ENCODE results near the gene POLR3C. TPM values are rescaled to one million over a fixed set of nuclear protein-coding genes. Genes with fewer than 3 reads are reported as not detected.

Gene POLR3C
- total RNA-seq, 6 experiments from 2014 or later = 31.4 to 39.1 (median 35.1) TPM

DNA sequence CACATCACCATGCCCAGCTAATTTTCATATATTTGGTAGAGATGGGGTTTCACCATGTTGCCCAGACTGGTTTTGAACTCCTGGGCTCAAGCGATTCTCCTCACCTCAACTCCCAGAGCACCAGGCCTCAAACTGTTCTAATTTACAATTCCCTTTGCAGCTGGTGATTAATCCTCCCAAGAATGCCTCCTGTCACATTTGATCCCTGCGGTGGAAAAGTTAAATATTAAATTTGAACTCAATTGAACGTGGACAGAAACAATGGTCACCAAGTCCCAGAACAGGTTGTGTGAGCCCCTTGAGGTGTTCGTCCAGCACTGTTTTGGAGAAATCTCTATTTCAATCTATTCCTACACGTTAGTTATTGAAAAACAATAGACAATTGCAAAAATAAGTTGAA is 63.6 kb downstream of the POLR3C start:
- Mint-ChIP-seq H3K4me1 (ENCODE audit: low read depth) (peaks cover 44% of the 10 kb centered on the region), H3K27ac (no peak overlapping the region), H3K27me3 (ENCODE audit: insufficient read depth) (no peaks in the 10 kb centered on the region), H3K4me3 (no peak overlapping the region), H3K9me3 (no peaks in the 10 kb centered on the region), H3K36me3 (ENCODE audit: low read depth) (no peaks in the 10 kb centered on the region)
- no peak for DNase-seq
- TF ChIP-seq, protein P1, sequence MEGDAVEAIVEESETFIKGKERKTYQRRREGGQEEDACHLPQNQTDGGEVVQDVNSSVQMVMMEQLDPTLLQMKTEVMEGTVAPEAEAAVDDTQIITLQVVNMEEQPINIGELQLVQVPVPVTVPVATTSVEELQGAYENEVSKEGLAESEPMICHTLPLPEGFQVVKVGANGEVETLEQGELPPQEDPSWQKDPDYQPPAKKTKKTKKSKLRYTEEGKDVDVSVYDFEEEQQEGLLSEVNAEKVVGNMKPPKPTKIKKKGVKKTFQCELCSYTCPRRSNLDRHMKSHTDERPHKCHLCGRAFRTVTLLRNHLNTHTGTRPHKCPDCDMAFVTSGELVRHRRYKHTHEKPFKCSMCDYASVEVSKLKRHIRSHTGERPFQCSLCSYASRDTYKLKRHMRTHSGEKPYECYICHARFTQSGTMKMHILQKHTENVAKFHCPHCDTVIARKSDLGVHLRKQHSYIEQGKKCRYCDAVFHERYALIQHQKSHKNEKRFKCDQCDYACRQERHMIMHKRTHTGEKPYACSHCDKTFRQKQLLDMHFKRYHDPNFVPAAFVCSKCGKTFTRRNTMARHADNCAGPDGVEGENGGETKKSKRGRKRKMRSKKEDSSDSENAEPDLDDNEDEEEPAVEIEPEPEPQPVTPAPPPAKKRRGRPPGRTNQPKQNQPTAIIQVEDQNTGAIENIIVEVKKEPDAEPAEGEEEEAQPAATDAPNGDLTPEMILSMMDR (IDR thresholded peaks at IDR 0.05) = no peak

DNA sequence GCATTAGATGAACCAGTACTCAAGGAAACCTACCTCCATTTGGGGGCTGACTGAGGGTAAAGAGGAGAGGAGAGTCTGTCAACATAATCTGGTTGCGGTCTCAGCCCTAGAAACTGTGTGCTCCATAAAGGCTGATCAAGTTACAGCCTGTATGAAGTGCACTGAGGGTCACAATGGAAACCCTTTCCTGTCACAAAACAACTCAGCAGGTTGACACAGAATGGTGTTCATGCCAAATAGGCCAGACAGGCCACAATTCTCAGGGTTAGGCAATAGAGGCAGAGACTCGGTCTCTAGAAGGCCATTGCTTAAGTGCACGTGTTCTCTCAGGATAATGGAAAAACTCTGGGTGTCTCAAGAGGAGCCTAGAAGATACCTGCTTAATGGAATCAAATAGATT is 65.7 kb downstream of the POLR3C start:
- Mint-ChIP-seq H3K9me3 (no peaks in the 10 kb centered on the region), H3K27me3 (ENCODE audit: insufficient read depth) (no peaks in the 10 kb centered on the region), H3K4me1 (ENCODE audit: low read depth) (peaks cover 49% of the 10 kb centered on the region), H3K36me3 (ENCODE audit: low read depth) (no peaks in the 10 kb centered on the region), H3K27ac (no peak overlapping the region), H3K4me3 (no peak overlapping the region)
- no peak for DNase-seq
- TF ChIP-seq, protein P1 (IDR thresholded peaks at IDR 0.05) = no peak

DNA sequence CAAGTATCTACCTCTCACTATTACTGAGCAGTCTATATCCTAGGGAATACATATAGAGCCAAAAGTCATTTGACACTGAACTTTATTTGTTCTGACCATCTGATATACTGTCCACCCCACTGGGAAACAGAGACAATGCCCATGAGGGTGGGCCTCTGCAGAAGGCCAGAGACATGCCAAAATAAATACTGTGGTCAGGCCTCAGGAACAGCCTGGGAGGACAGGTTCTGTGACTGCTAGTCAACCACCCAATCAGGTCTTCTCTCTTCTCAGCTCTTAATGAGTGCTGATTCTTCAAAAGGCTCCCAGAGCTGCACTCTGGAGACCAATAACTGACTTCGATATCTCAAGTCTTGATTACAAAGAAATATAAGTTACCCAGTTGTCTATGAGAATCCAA is 67.1 kb downstream of the POLR3C start:
- Mint-ChIP-seq H3K9me3 (no peaks in the 10 kb centered on the region), H3K36me3 (ENCODE audit: low read depth) (no peaks in the 10 kb centered on the region), H3K4me1 (ENCODE audit: low read depth) (peaks cover 38% of the 10 kb centered on the region), H3K27ac (peak overlapping the region; percentile 100), H3K4me3 (no peak overlapping the region; the same call in 1 of the 2 replicates), H3K27me3 (ENCODE audit: insufficient read depth) (no peaks in the 10 kb centered on the region)
- TF ChIP-seq, protein P1 (IDR thresholded peaks at IDR 0.05) = no peak
- no peak for DNase-seq

DNA sequence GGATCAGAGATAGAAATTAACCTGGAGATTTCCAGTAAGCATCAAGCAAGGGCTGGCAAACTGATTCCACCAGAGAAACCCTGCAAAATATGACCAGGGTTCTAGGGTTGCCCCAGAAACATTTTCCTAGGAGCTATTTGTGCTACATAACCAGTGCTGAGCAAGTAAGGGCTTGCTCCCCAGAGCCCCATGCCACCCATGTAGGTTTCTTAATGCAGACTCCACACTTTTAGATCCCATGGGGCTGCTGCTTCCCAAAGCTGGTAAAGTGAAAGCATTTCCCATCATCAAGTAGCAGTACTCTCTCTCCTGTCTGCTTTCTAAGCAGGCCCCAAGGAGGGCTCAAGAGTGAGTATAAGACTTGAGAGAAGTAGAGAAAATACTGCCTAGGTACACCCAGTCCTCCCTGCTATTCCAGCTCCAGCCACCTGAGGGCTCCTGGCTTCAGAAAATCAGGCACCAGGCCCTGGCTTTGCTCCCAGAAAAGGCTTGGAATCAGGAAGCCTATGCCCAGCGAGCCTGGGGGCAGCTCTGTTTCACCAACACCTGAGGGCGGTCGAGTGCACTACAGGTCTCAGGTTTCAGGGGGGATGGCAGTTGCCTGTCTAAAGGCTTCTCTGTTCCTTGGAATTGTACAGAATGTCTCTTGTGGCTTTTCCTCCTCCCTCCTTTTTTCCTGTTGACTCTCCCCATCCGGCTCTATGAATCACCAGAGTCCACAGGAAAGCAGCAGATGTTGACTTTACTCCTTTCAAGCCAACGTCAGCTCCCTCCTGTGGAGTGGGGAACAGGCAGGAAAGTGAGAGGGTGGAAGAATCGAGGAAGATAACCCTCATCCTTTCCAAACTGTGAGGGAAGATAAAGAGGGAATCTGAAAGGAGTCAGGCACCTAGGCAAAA is 67.8 kb downstream of the POLR3C start:
- TF ChIP-seq, protein P1 (IDR thresholded peaks at IDR 0.05) = peak; percentile 97
- H3K27ac Mint-ChIP-seq = peak overlapping the region; percentile 100
- peak; percentile 100 for DNase-seq
- H3K9me3 Mint-ChIP-seq = no peaks in the 10 kb centered on the region
- H3K4me1 Mint-ChIP-seq (ENCODE audit: low read depth) = peaks cover 31% of the 10 kb centered on the region
- H3K27me3 Mint-ChIP-seq (ENCODE audit: insufficient read depth) = no peaks in the 10 kb centered on the region
- peak overlapping the region; percentile 87 for H3K4me3 Mint-ChIP-seq
- H3K36me3 Mint-ChIP-seq (ENCODE audit: low read depth) = no peaks in the 10 kb centered on the region

DNA sequence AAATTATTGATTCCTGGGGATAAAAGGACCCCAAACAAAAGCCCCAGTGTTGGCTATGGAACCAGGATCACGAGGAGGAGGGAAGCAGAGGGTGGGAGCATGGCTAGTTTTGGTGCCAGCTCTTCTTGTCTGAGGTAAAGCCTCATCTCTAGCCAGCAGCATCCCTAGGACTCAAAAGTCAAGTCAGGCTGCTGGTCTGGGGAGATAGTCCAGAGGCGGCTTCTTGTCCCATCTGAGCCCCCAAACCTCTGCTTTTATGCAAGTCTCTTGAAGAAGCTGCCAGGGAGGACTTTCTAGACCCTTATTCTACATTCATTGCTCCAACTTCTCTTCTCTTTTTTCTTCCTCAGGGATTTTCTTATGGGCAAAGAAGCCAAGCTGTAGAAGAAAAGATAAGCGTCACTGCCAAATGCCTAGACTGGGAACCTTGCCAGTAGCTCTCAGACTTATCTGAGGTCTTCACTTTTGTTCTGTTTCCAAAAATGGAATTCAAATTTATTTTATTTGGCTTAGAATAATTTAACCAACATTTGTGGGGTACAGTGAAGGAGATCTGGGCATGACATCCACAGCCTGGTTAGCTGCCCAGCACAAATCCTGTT is 68.6 kb downstream of the POLR3C start:
- Mint-ChIP-seq H3K4me1 (ENCODE audit: low read depth) (peaks cover 31% of the 10 kb centered on the region), H3K4me3 (peak overlapping the region; percentile 87), H3K36me3 (ENCODE audit: low read depth) (peaks cover 2% of the 10 kb centered on the region; the same call in 1 of the 2 replicates), H3K27me3 (ENCODE audit: insufficient read depth) (no peaks in the 10 kb centered on the region), H3K9me3 (no peaks in the 10 kb centered on the region), H3K27ac (peak overlapping the region; percentile 100)
- peak; percentile 10 for DNase-seq
- TF ChIP-seq, protein P1 (IDR thresholded peaks at IDR 0.05) = no peak

Data from HFFc6 (cell line).